ENCODE data around the gene TPM4. TPM values are rescaled to one million over a fixed set of nuclear protein-coding genes. Genes with fewer than 3 reads are reported as not detected.

The TPM4 gene
- total RNA-seq, 1 donor from 2014 or later = 687 TPM

- no peaks in the 10 kb centered on the region for H3K9me3 Mint-ChIP-seq (ENCODE audit: unreplicated experiment)
- DNase-seq (ENCODE audit: extremely low spot score, unreplicated experiment) = no peak
- peaks cover 53% of the 10 kb centered on the region for H3K36me3 Mint-ChIP-seq (ENCODE audit: unreplicated experiment)
- peaks cover 8% of the 10 kb centered on the region for H3K4me1 Mint-ChIP-seq (ENCODE audit: unreplicated experiment)
- H3K27me3 Mint-ChIP-seq (ENCODE audit: unreplicated experiment) = no peaks in the 10 kb centered on the region
- no peak overlapping the region for H3K27ac Mint-ChIP-seq (ENCODE audit: unreplicated experiment)
- H3K4me3 Mint-ChIP-seq (ENCODE audit: unreplicated experiment) = no peak overlapping the region
- no peak for TF ChIP-seq CTCF (IDR thresholded peaks at IDR 0.05)
These were observed 24.2 kb downstream of the TPM4 start for GRCh38 chr19:16100524-16100923.

- Mint-ChIP-seq H3K9me3 (ENCODE audit: unreplicated experiment) (no peaks in the 10 kb centered on the region), H3K4me3 (ENCODE audit: unreplicated experiment) (no peak overlapping the region), H3K36me3 (ENCODE audit: unreplicated experiment) (peaks cover 28% of the 10 kb centered on the region), H3K27ac (ENCODE audit: unreplicated experiment) (peak overlapping the region; percentile 14), H3K4me1 (ENCODE audit: unreplicated experiment) (no peaks in the 10 kb centered on the region), H3K27me3 (ENCODE audit: unreplicated experiment) (no peaks in the 10 kb centered on the region)
- TF ChIP-seq CTCF (IDR thresholded peaks at IDR 0.05) = no peak
- no peak for DNase-seq (ENCODE audit: extremely low spot score, unreplicated experiment)
These were observed 28.4 kb downstream of the TPM4 start for GRCh38 chr19:16104722-16105121.

DNA sequence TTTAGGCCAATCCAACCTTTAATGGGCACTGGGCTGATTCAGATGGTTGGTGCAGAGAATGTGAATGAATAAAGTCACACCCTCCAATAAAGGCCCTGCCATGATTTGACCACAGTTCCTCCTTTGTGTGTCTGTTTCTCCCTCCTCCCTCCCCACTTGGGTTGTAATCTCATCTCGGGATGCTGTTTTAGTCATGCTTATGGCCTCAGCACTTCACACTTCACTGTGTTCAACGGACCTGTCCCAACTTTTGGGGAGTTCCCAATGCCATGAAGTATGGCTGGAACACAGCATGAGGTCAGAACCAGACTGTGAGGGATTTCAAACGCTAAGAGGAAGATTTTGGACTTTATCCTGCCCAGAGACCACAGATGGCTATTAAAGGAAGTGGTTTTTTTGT is 29.8 kb downstream of the TPM4 start:
- Mint-ChIP-seq H3K4me3 (ENCODE audit: unreplicated experiment) (no peak overlapping the region), H3K36me3 (ENCODE audit: unreplicated experiment) (peaks cover 21% of the 10 kb centered on the region), H3K27me3 (ENCODE audit: unreplicated experiment) (no peaks in the 10 kb centered on the region), H3K27ac (ENCODE audit: unreplicated experiment) (peak overlapping the region; percentile 58), H3K4me1 (ENCODE audit: unreplicated experiment) (peaks cover 3% of the 10 kb centered on the region), H3K9me3 (ENCODE audit: unreplicated experiment) (no peaks in the 10 kb centered on the region)
- DNase-seq (ENCODE audit: extremely low spot score, unreplicated experiment) = no peak
- TF ChIP-seq CTCF (IDR thresholded peaks at IDR 0.05) = no peak

GRCh38 chr19:16111160-16111908 is 35.0 kb downstream of the TPM4 start, which contains the start of gene RAB8A:
Gene RAB8A (plus strand): TSS chr19:16111889. CDS start chr19:16111902, 13 bp downstream.
- Mint-ChIP-seq H3K36me3 (ENCODE audit: unreplicated experiment) (peaks cover 4% of the 10 kb centered on the region), H3K4me1 (ENCODE audit: unreplicated experiment) (peaks cover 20% of the 10 kb centered on the region), H3K27me3 (ENCODE audit: unreplicated experiment) (no peaks in the 10 kb centered on the region), H3K4me3 (ENCODE audit: unreplicated experiment) (peak within 1 kb of the TSS; percentile 96), H3K9me3 (ENCODE audit: unreplicated experiment) (no peaks in the 10 kb centered on the region), H3K27ac (ENCODE audit: unreplicated experiment) (peak within 1 kb of the TSS; percentile 97)
- peak; percentile 100 for DNase-seq (ENCODE audit: extremely low spot score, unreplicated experiment)
- peak; percentile 97 for TF ChIP-seq CTCF (IDR thresholded peaks at IDR 0.05)

- Mint-ChIP-seq H3K4me1 (ENCODE audit: unreplicated experiment) (peaks cover 20% of the 10 kb centered on the region), H3K27ac (ENCODE audit: unreplicated experiment) (peak overlapping the region; percentile 97), H3K9me3 (ENCODE audit: unreplicated experiment) (no peaks in the 10 kb centered on the region), H3K27me3 (ENCODE audit: unreplicated experiment) (no peaks in the 10 kb centered on the region), H3K36me3 (ENCODE audit: unreplicated experiment) (peaks cover 4% of the 10 kb centered on the region), H3K4me3 (ENCODE audit: unreplicated experiment) (peak overlapping the region; percentile 96)
- DNase-seq (ENCODE audit: extremely low spot score, unreplicated experiment) = no peak
- no peak for TF ChIP-seq CTCF (IDR thresholded peaks at IDR 0.05)
These were observed 35.8 kb downstream of the TPM4 start for GRCh38 chr19:16111909-16112752.

Data from osteocyte (in vitro differentiated cells).